ENCODE data around the gene GATB.

The GATB gene

GRCh38 chr4:151651496-151651895, 109.3 kb downstream of the GATB start:
- no peak for TF ChIP-seq CTCF (IDR thresholded peaks at IDR 0.05; ENCODE audit: control insufficient read depth, extremely low read depth, insufficient read depth)
- DNase-seq (ENCODE audit: low read depth), result no peak
- no peak overlapping the region for H3K4me3 ChIP-seq (ENCODE audit: low read depth, low read length)

GRCh38 chr4:151649479-151649878, 111.3 kb downstream of the GATB start:
- TF ChIP-seq CTCF (IDR thresholded peaks at IDR 0.05; ENCODE audit: control insufficient read depth, extremely low read depth, insufficient read depth), result no peak

GRCh38 chr4:151646322-151646721, 114.5 kb downstream of the GATB start:
- H3K4me3 ChIP-seq (ENCODE audit: low read depth, low read length), result no peak overlapping the region
- no peak for DNase-seq (ENCODE audit: low read depth)
- TF ChIP-seq CTCF (IDR thresholded peaks at IDR 0.05; ENCODE audit: control insufficient read depth, extremely low read depth, insufficient read depth), result no peak

More at GRCh38 chr4:151649479-151649878, 111.3 kb downstream of the GATB start:
- DNase-seq (ENCODE audit: low read depth), result no peak
- no peak overlapping the region for H3K4me3 ChIP-seq (ENCODE audit: low read depth, low read length)

- H3K4me3 ChIP-seq (ENCODE audit: low read depth, low read length), result no peak overlapping the region
- DNase-seq (ENCODE audit: low read depth), result no peak
- 0 out of 2 replicates have a peak, but pooled peaks have one; percentile 22 for TF ChIP-seq CTCF (IDR thresholded peaks at IDR 0.05; ENCODE audit: control insufficient read depth, extremely low read depth, insufficient read depth)
These were observed 116.2 kb downstream of the GATB start for GRCh38 chr4:151644622-151645021.

GRCh38 chr4:151643564-151643963, 117.2 kb downstream of the GATB start:
- TF ChIP-seq CTCF (IDR thresholded peaks at IDR 0.05; ENCODE audit: control insufficient read depth, extremely low read depth, insufficient read depth), result no peak
- no peak for DNase-seq (ENCODE audit: low read depth)
- no peak overlapping the region for H3K4me3 ChIP-seq (ENCODE audit: low read depth, low read length)

- TF ChIP-seq CTCF (IDR thresholded peaks at IDR 0.05; ENCODE audit: control insufficient read depth, extremely low read depth, insufficient read depth), result no peak
- H3K4me3 ChIP-seq (ENCODE audit: low read depth, low read length), result no peak overlapping the region
These were observed 118.8 kb downstream of the GATB start for GRCh38 chr4:151641983-151642382.

GRCh38 chr4:151641167-151641566, 119.6 kb downstream of the GATB start:
- no peak for DNase-seq (ENCODE audit: low read depth)
- H3K4me3 ChIP-seq (ENCODE audit: low read depth, low read length), result no peak overlapping the region
- TF ChIP-seq CTCF (IDR thresholded peaks at IDR 0.05; ENCODE audit: control insufficient read depth, extremely low read depth, insufficient read depth), result no peak

More at GRCh38 chr4:151641983-151642382, 118.8 kb downstream of the GATB start:
- no peak for DNase-seq (ENCODE audit: low read depth)
